WTC11 (cell line): Measurements from ENCODE around the gene SPR. TPM values are rescaled to one million over a fixed set of nuclear protein-coding genes. Genes with fewer than 3 reads are reported as not detected.

Experiments
- ATAC-seq: fragments of 200-7000 bp; cut with Tn5 transposase; 2 replicates; pipeline ENCODE4 v1.10.0; 2021; ENCODE audit warnings: mild to moderate bottlenecking, moderate library complexity
- CTCF ChIA-PET: fragments of 300-600 bp; sonication (Branson Sonifier 250); formaldehyde crosslinking; loops from one replicate; lab custom pipeline; 2021; ENCODE audit warnings: antibody characterized with exemption; lab: Charles Lee
- POLR2A ChIA-PET: fragments of 350-600 bp; sonication (Branson Sonifier 250); formaldehyde crosslinking; loops from one replicate; lab custom pipeline; 2021; ENCODE audit warnings: antibody characterized with exemption; lab: Charles Lee
- DNase-seq: peaks from one replicate; pipeline ENCODE4 v3.0.0; 2021; ENCODE audit warnings: low spot score
- H3K27ac Mint-ChIP-seq: 2 replicates; pipeline ENCODE4 v1.8.0; 2021; ENCODE audit warnings: mixed read lengths
- H3K27me3 Mint-ChIP-seq: 2 replicates; pipeline ENCODE4 v1.8.0; 2021; ENCODE audit warnings: low read depth, mild to moderate bottlenecking, moderate library complexity, mixed read lengths
- H3K36me3 Mint-ChIP-seq: 2 replicates; pipeline ENCODE4 v1.8.0; 2021; ENCODE audit warnings: mixed read lengths
- H3K4me1 Mint-ChIP-seq: 2 replicates; pipeline ENCODE4 v1.8.0; 2022; ENCODE audit warnings: mixed read lengths
- H3K4me3 Mint-ChIP-seq: 2 replicates; pipeline ENCODE4 v1.8.0; 2021; ENCODE audit warnings: mild to moderate bottlenecking, moderate library complexity, mixed read lengths
- H3K9me3 Mint-ChIP-seq: 2 replicates; pipeline ENCODE4 v1.8.0; 2021; ENCODE audit warnings: mixed read lengths
- ATF1 ChIP-seq: sonication (generic); formaldehyde crosslinking; IDR thresholded peaks from 2 replicates; pipeline ENCODE4 v1.8.1; 2023; ENCODE audit warnings: mild to moderate bottlenecking, moderate library complexity, missing genetic modification reagents
- ESRRA ChIP-seq: sonication (generic); formaldehyde crosslinking; IDR thresholded peaks from 2 replicates; pipeline ENCODE4 v1.8.1; 2022; ENCODE audit warnings: mild to moderate bottlenecking, missing genetic modification reagents, borderline replicate concordance
- FOXP1 ChIP-seq: sonication (generic); formaldehyde crosslinking; IDR thresholded peaks from 2 replicates; pipeline ENCODE4 v1.8.0; 2022; ENCODE audit warnings: missing genetic modification reagents, mild to moderate bottlenecking, moderate library complexity, borderline replicate concordance
- GRHL2 ChIP-seq: fragments of 250-450 bp; sonication (Bioruptor Pico); IDR thresholded peaks from 2 replicates; pipeline ENCODE4 v1.8.0; 2022; ENCODE audit warnings: mild to moderate bottlenecking, moderate library complexity; ENCODE audit not compliant: insufficient replicate concordance, severe bottlenecking
- MYBL2 ChIP-seq: sonication (generic); formaldehyde crosslinking; IDR thresholded peaks from 2 replicates; pipeline ENCODE4 v1.8.1; 2023; ENCODE audit warnings: mild to moderate bottlenecking, moderate library complexity, missing genetic modification reagents
- NR1H2 ChIP-seq: sonication (generic); formaldehyde crosslinking; IDR thresholded peaks from 2 replicates; pipeline ENCODE4 v1.9.0; 2021; ENCODE audit warnings: mild to moderate bottlenecking, moderate library complexity, missing genetic modification reagents
- NR3C1 ChIP-seq: sonication (generic); formaldehyde crosslinking; conservative IDR thresholded peaks from 2 replicates; pipeline ENCODE4 v1.8.1; 2023; ENCODE audit warnings: low read depth, mild to moderate bottlenecking, missing genetic modification reagents
- SMAD3 ChIP-seq: sonication (generic); formaldehyde crosslinking; IDR thresholded peaks from 2 replicates; pipeline ENCODE4 v1.8.0; 2022; ENCODE audit warnings: missing genetic modification reagents, mild to moderate bottlenecking, borderline replicate concordance
- SMAD4 ChIP-seq: sonication (generic); formaldehyde crosslinking; IDR thresholded peaks from 2 replicates; pipeline ENCODE4 v1.8.0; 2022; ENCODE audit warnings: mild to moderate bottlenecking, missing genetic modification reagents
- SOX15 ChIP-seq: fragments of 250-450 bp; sonication (Bioruptor Pico); IDR thresholded peaks from 2 replicates; pipeline ENCODE4 v1.9.0; 2021; ENCODE audit warnings: mild to moderate bottlenecking
- SP1 ChIP-seq: sonication (generic); formaldehyde crosslinking; conservative IDR thresholded peaks from 2 replicates; pipeline ENCODE4 v1.8.1; 2022; ENCODE audit warnings: missing genetic modification reagents
- TCF7 ChIP-seq: sonication (generic); formaldehyde crosslinking; IDR thresholded peaks from 2 replicates; pipeline ENCODE4 v1.8.0; 2022; ENCODE audit warnings: mild to moderate bottlenecking, low read depth, missing genetic modification reagents, moderate library complexity
- ZNF232 ChIP-seq: sonication (generic); formaldehyde crosslinking; IDR thresholded peaks from 2 replicates; pipeline ENCODE4 v1.8.0; 2022; ENCODE audit warnings: mild to moderate bottlenecking, missing genetic modification reagents
- ZNF396 ChIP-seq: fragments of 250-450 bp; sonication (Bioruptor Pico); IDR thresholded peaks from 2 replicates; pipeline ENCODE4 v1.8.0; 2021; ENCODE audit warnings: mild to moderate bottlenecking, moderate library complexity, borderline replicate concordance
- total RNA-seq: library from RNA; stranded (reverse); gene quantifications from 3 replicates; pipeline ENCODE4 v1.2.3, GENCODE V29; 2021
- TF ChIP-seq, protein P1 (sequence below): fragments of 250-450 bp; sonication (Bioruptor Pico); IDR thresholded peaks from 2 replicates; pipeline ENCODE4 v1.9.0; 2021; ENCODE audit warnings: mild to moderate bottlenecking
- TF ChIP-seq, protein P2 (sequence below): sonication (generic); formaldehyde crosslinking; IDR thresholded peaks from 2 replicates; pipeline ENCODE4 v1.8.1; 2022; ENCODE audit warnings: low read depth, missing genetic modification reagents, borderline replicate concordance
- TF ChIP-seq, protein P3 (sequence below): fragments of 250-450 bp; sonication (Bioruptor Pico); conservative IDR thresholded peaks from 2 replicates; pipeline ENCODE4 v1.9.0; 2021; ENCODE audit warnings: mild to moderate bottlenecking
- TF ChIP-seq, protein P4 (sequence below): fragments of 250-450 bp; sonication (Bioruptor Pico); IDR thresholded peaks from 2 replicates; pipeline ENCODE4 v1.8.0; 2021; ENCODE audit warnings: mild to moderate bottlenecking
- TF ChIP-seq, protein P5 (sequence below): fragments of 250-450 bp; sonication (Bioruptor Pico); IDR thresholded peaks from 2 replicates; pipeline ENCODE4 v1.9.0; 2021; ENCODE audit warnings: mild to moderate bottlenecking

SPR gene
- total RNA-seq, 1 experiment from 2014 or later = 9.4 TPM

DNA sequence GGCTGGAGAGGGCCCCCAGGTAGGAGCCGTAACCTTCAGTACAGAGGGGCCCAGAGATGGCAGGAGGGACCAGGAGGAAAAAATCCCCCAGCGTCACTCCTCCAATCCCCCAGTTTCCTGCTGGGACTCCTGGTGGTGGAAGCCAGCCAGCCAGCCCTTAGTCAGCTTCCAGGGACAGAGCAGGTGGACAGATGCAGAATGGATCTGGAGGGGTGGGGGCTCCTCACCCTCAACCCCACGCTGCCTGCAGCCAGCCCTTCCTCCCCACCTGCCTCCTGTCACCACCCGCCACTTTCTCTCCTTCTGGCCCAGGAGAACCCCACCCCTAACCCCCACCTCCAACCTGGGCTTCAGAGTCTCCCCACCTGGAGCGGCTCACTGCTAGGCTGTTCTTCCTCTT, 51.2 kb downstream of the SPR start:
- H3K4me1 Mint-ChIP-seq = peaks cover 57% of the 10 kb centered on the region
- DNase-seq (no peak), ATAC-seq (no peak)
- H3K27ac Mint-ChIP-seq = no peak overlapping the region
- TF ChIP-seq ESRRA (no peak), MYBL2 (no peak), NR3C1 (CRISPR knock-in tag) (no peak), SP1 (CRISPR knock-in tag) (no peak), GRHL2 (CRISPR knock-in tag) (no peak), SMAD3 (CRISPR knock-in tag) (no peak), ZNF396 (CRISPR knock-in tag) (no peak)
- TF ChIP-seq, protein P1, sequence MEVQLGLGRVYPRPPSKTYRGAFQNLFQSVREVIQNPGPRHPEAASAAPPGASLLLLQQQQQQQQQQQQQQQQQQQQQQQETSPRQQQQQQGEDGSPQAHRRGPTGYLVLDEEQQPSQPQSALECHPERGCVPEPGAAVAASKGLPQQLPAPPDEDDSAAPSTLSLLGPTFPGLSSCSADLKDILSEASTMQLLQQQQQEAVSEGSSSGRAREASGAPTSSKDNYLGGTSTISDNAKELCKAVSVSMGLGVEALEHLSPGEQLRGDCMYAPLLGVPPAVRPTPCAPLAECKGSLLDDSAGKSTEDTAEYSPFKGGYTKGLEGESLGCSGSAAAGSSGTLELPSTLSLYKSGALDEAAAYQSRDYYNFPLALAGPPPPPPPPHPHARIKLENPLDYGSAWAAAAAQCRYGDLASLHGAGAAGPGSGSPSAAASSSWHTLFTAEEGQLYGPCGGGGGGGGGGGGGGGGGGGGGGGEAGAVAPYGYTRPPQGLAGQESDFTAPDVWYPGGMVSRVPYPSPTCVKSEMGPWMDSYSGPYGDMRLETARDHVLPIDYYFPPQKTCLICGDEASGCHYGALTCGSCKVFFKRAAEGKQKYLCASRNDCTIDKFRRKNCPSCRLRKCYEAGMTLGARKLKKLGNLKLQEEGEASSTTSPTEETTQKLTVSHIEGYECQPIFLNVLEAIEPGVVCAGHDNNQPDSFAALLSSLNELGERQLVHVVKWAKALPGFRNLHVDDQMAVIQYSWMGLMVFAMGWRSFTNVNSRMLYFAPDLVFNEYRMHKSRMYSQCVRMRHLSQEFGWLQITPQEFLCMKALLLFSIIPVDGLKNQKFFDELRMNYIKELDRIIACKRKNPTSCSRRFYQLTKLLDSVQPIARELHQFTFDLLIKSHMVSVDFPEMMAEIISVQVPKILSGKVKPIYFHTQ (CRISPR knock-in tag) = no peak
- TF ChIP-seq, protein P2, sequence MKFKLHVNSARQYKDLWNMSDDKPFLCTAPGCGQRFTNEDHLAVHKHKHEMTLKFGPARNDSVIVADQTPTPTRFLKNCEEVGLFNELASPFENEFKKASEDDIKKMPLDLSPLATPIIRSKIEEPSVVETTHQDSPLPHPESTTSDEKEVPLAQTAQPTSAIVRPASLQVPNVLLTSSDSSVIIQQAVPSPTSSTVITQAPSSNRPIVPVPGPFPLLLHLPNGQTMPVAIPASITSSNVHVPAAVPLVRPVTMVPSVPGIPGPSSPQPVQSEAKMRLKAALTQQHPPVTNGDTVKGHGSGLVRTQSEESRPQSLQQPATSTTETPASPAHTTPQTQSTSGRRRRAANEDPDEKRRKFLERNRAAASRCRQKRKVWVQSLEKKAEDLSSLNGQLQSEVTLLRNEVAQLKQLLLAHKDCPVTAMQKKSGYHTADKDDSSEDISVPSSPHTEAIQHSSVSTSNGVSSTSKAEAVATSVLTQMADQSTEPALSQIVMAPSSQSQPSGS = no peak
- TF ChIP-seq, protein P3, sequence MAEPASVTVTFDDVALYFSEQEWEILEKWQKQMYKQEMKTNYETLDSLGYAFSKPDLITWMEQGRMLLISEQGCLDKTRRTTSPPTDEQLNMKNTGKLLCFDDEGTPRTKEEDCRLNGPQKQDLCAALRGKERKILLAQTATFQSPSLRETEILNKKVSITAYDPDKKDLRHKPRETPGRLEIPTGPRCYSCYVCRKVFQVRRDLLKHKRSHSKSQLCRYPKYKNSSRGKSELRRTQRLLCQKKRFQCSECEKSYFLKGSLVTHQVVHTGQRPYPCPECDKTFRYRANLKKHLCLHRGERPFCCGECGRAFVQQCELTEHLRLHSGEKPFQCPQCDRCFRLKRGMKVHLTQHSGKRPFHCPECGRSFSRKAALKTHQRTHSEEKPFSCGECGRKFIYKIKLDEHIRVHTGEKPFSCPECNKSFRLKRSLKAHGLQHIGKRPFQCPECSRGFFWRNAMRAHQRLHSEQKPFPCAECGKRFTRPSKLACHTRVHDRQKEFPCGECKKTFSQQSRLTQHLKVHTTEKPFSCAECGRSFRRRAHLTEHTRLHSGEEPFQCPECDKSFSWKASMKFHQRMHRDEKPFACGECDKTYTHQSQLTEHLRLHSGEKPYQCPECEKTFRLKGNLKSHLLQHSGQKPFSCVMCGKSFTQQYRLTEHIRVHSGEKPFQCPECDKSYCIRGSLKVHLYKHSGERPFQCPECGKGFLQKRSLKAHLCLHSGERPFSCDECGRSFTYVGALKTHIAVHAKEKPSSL = no peak
- TF ChIP-seq, protein P4, sequence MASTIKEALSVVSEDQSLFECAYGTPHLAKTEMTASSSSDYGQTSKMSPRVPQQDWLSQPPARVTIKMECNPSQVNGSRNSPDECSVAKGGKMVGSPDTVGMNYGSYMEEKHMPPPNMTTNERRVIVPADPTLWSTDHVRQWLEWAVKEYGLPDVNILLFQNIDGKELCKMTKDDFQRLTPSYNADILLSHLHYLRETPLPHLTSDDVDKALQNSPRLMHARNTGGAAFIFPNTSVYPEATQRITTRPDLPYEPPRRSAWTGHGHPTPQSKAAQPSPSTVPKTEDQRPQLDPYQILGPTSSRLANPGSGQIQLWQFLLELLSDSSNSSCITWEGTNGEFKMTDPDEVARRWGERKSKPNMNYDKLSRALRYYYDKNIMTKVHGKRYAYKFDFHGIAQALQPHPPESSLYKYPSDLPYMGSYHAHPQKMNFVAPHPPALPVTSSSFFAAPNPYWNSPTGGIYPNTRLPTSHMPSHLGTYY (CRISPR knock-in tag) = no peak
- CTCF ChIA-PET = interaction anchor here (0.9 to 14.9 kb wide), 3 partner anchors 12 to 51 kb away, joined by 3 to 218 read pairs (median 50); partner anchors contain the start of gene SPR
- POLR2A ChIA-PET = interaction anchor here (0.8 kb wide), 1 partner anchor 13 kb away, joined by 3 read pairs; no protein-coding TSS in a partner anchor
- peaks cover 41% of the 10 kb centered on the region for H3K27me3 Mint-ChIP-seq
- peaks cover 10% of the 10 kb centered on the region for H3K36me3 Mint-ChIP-seq
- H3K9me3 Mint-ChIP-seq = no peaks in the 10 kb centered on the region
- H3K4me3 Mint-ChIP-seq = no peak overlapping the region

DNA sequence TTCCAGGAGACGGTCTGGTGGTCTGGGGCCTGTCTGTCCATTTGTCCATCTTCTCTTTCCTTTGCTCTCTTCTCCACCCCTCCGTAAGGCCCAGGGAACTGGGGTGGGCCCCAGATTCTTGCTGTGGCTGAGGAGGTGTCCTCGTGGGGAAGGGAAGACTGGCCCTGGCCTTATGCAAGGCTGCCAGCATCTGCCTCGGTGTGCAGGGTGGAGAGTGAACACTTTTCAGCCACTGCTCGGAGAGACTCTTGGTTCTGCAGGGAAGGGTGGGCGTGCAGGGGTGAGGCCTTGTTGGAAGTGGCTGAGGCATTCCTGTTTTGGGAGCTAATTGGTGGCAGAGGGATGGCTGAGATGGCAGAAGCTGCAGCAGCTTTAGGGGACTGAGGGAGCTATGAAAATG, 53.2 kb downstream of the SPR start:
- Mint-ChIP-seq H3K27me3 (peaks cover 27% of the 10 kb centered on the region), H3K4me1 (peaks cover 51% of the 10 kb centered on the region), H3K9me3 (no peaks in the 10 kb centered on the region), H3K36me3 (peaks cover 10% of the 10 kb centered on the region), H3K4me3 (no peak overlapping the region), H3K27ac (peak overlapping the region; percentile 11; the same call in 1 of the 2 replicates)
- DNase-seq (no peak), ATAC-seq (no peak)
- CTCF ChIA-PET = interaction anchor here (0.5 to 14.9 kb wide), 9 partner anchors 10 to 237 kb away, joined by 3 to 218 read pairs (median 6); partner anchors contain the start of gene SPR
- POLR2A ChIA-PET = interaction anchor here (0.9 to 1.7 kb wide), 3 partner anchors 11 to 23 kb away, joined by 4 to 7 read pairs (median 7); no protein-coding TSS in a partner anchor
- TF ChIP-seq SMAD4 (CRISPR knock-in tag) (no peak), ZNF232 (CRISPR knock-in tag) (no peak), SOX15 (CRISPR knock-in tag) (no peak), ESRRA (no peak), FOXP1 (CRISPR knock-in tag) (no peak), ATF1 (CRISPR knock-in tag) (no peak), NR1H2 (CRISPR knock-in tag) (no peak), TCF7 (no peak)
- TF ChIP-seq, protein P2 = no peak
- TF ChIP-seq, protein P5, sequence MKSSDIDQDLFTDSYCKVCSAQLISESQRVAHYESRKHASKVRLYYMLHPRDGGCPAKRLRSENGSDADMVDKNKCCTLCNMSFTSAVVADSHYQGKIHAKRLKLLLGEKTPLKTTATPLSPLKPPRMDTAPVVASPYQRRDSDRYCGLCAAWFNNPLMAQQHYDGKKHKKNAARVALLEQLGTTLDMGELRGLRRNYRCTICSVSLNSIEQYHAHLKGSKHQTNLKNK (CRISPR knock-in tag) = no peak
- TF ChIP-seq, protein P4 (CRISPR knock-in tag) = no peak
